GM12864 (cell line): ENCODE results near the gene UBE2J2.

Source experiments
- DNase-seq: peaks from one replicate; pipeline ENCODE4 v3.0.0-alpha.2; 2011; ENCODE audit warnings: low read depth
- H3K4me3 ChIP-seq: 2 replicates; pipeline ENCODE4 v1.5.1; 2011; ENCODE audit warnings: mild to moderate bottlenecking, low read depth, low read length, control low read depth
- CTCF ChIP-seq: IDR thresholded peaks from 2 replicates; pipeline ENCODE4 v1.5.1; 2011; ENCODE audit warnings: low read depth, mild to moderate bottlenecking, moderate library complexity, low read length, control low read depth, inconsistent platforms; ENCODE audit errors: missing control alignments

Gene UBE2J2

GRCh38 chr1:1245817-1246576 lies 27.7 kb downstream of the UBE2J2 start:
- no peak for DNase-seq
- no peak overlapping the region for H3K4me3 ChIP-seq
- TF ChIP-seq CTCF = no peak

DNA sequence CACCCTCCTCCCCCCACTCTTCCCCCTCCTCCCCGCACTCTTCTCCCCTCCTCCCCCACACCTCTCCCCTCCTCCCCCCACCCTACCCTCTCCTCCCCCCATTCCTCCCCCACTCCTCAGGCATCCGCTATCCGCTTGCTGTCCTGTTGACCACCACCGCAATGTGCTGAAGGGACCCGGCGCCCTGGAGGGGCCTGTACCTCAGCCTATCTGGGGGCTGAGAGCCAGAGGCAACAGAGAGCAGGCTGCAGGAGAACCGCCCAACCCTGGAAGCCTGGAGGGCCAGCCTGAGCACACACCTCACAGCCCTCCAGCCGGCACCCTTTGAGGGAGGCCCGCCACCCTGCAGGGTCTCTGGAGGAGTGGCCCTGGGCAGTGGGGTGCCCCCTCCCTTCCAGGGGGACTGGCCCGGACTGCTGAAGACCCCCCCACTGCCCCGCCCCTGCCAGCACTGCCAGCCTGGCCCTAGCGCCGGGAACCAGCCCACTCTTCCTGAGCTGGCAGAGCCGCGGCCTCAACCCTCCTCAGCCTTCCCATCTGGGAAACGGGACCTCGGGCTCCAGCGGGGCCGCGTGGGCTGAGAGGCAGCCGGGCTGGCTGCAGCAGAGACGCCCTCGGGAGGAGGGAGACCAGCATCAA lies 28.4 kb downstream of the UBE2J2 start:
- H3K4me3 ChIP-seq = no peak overlapping the region
- no peak for DNase-seq
- TF ChIP-seq CTCF = no peak

GRCh38 chr1:1244192-1244811 lies 29.4 kb downstream of the UBE2J2 start:
- DNase-seq = no peak
- no peak overlapping the region for H3K4me3 ChIP-seq
- TF ChIP-seq CTCF = no peak

GRCh38 chr1:1243807-1244191 lies 29.9 kb downstream of the UBE2J2 start:
- no peak overlapping the region for H3K4me3 ChIP-seq
- TF ChIP-seq CTCF = no peak
- no peak for DNase-seq

DNA sequence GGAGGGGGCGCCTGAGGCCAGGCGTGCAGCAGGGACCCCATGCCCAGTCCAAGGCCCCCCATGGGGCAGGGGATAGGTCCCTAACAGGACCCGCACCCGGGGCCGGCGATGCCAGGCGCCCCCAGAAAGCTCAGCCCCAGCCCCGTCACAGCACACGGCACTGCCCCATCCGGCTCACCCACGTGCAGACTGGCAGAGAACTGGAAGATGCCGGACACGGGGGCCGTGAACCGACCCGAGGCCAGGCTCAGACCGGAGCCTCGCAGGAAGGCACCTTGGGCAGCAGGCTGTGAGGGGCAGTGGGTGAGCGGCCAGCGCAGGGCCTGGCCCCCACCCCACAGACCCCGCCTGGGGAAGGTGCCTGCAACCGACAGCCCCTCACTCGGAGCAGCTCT lies 30.4 kb downstream of the UBE2J2 start:
- no peak overlapping the region for H3K4me3 ChIP-seq
- no peak for DNase-seq
- no peak for TF ChIP-seq CTCF

GRCh38 chr1:1242461-1243265 lies 31.0 kb downstream of the UBE2J2 start:
- no peak for DNase-seq
- no peak overlapping the region for H3K4me3 ChIP-seq
- TF ChIP-seq CTCF = no peak
